Type B pancreatic cell (in vitro differentiated cells): ENCODE results near the gene PFN3. TPM values are rescaled to one million over a fixed set of nuclear protein-coding genes. Genes with fewer than 3 reads are reported as not detected.
A peak's percentile ranks its signal among the peaks of the same experiment; 100 is the strongest.

Experiments used
- DNase-seq: peaks from one replicate; pipeline ENCODE4 v3.0.0; 2021; ENCODE audit warnings: mixed read lengths; ENCODE audit not compliant: unreplicated experiment; ENCODE audit errors: extremely low spot score
- H3K27ac Mint-ChIP-seq: 2 replicates; pipeline ENCODE4 v1.8.0; 2021; ENCODE audit warnings: mild to moderate bottlenecking, mixed read lengths
- H3K27me3 Mint-ChIP-seq: 2 replicates; pipeline ENCODE4 v1.8.0; 2021; ENCODE audit warnings: mixed read lengths
- H3K36me3 Mint-ChIP-seq: 2 replicates; pipeline ENCODE4 v1.8.0; 2021; ENCODE audit warnings: mixed read lengths
- H3K4me1 Mint-ChIP-seq: one replicate; pipeline ENCODE4 v1.8.0; 2021; ENCODE audit warnings: mixed read lengths; ENCODE audit not compliant: unreplicated experiment
- H3K4me3 Mint-ChIP-seq: 2 replicates; pipeline ENCODE4 v1.8.0; 2021; ENCODE audit warnings: mild to moderate bottlenecking, mixed read lengths
- H3K9me3 Mint-ChIP-seq: 2 replicates; pipeline ENCODE4 v1.8.0; 2021; ENCODE audit warnings: mixed read lengths
- total RNA-seq: library from RNA; stranded (reverse); gene quantifications from 2 replicates; pipeline ENCODE4 v1.2.1, GENCODE V29; 2021; ENCODE audit warnings: low replicate concordance
- TF ChIP-seq, protein P1 (sequence below): fragments of 200-600 bp; sonication (generic); conservative IDR thresholded peaks from 2 replicates; pipeline ENCODE4 v1.5.0; 2021; ENCODE audit warnings: antibody characterized with exemption, mild to moderate bottlenecking

PFN3 gene
- total RNA-seq, 1 donor from 2014 or later: not detected

DNA sequence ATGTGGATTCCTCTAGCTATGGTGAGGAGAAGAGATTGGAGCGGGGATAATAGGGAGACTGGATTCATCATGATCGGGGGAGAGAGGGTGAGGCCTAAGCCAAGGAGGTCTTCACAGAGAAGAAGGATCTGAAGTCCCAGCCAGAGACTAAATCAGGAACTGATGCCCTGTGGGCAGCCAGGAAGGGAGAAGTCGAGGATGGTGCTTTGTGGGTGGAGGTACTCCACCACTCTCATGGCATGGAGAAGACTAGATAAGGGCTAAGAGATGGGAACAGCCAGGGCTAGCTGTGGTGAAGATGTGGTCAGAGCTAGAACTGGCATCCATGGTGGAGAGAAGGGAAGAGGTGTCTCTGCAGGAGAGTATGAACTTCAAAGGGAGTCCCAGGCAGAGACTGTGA is 45.8 kb downstream of the PFN3 start:
- no peaks in the 10 kb centered on the region for H3K36me3 Mint-ChIP-seq
- DNase-seq: no peak
- peaks cover 33% of the 10 kb centered on the region for H3K27me3 Mint-ChIP-seq
- TF ChIP-seq, protein P1, sequence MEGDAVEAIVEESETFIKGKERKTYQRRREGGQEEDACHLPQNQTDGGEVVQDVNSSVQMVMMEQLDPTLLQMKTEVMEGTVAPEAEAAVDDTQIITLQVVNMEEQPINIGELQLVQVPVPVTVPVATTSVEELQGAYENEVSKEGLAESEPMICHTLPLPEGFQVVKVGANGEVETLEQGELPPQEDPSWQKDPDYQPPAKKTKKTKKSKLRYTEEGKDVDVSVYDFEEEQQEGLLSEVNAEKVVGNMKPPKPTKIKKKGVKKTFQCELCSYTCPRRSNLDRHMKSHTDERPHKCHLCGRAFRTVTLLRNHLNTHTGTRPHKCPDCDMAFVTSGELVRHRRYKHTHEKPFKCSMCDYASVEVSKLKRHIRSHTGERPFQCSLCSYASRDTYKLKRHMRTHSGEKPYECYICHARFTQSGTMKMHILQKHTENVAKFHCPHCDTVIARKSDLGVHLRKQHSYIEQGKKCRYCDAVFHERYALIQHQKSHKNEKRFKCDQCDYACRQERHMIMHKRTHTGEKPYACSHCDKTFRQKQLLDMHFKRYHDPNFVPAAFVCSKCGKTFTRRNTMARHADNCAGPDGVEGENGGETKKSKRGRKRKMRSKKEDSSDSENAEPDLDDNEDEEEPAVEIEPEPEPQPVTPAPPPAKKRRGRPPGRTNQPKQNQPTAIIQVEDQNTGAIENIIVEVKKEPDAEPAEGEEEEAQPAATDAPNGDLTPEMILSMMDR: no peak
- no peak overlapping the region for H3K4me3 Mint-ChIP-seq
- H3K9me3 Mint-ChIP-seq: no peaks in the 10 kb centered on the region
- peaks cover 25% of the 10 kb centered on the region for H3K4me1 Mint-ChIP-seq
- H3K27ac Mint-ChIP-seq: no peak overlapping the region

DNA sequence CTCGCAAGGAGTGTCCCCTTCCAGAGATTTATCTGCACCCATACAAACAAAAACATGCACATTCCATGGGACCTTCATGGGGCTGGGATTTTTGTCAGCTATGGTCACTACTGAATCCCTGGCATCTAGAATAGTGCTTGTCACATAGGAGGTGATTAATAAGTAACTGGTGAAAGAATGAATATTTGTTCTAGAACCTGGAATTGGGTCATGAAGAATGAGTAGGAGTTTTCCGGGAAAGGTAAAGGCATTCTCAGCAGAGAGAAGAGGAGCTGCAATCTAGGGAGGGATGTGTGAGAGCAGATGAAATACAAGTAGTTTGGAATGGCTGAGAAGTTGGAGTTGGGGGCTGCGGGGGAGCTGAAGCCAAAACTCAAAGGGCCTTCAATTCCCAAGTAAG is 46.2 kb downstream of the PFN3 start:
- no peak for DNase-seq

DNA sequence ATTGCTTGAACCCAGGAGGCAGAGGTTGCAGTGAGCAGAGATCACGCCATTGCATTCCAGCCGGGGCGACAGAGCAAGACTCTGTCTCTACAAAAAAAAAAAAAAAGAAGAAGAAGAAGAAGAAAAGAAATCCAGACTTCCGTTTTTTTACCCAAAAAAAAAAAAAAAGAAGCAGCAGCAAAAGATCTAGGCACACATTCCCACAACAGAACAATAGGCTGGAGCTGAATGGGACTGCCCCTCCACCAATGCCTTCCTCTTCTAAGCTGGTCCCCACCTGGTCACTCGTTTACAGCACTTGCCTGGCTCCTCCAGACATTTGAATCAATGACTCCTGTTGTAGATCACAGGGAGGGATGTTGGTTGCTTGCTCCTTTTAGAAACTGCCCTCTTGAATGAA is 47.4 kb downstream of the PFN3 start:
- TF ChIP-seq, protein P1: no peak
- Mint-ChIP-seq H3K27ac (peak overlapping the region; percentile 32), H3K4me3 (peak overlapping the region; percentile 61), H3K27me3 (peaks cover 25% of the 10 kb centered on the region), H3K36me3 (no peaks in the 10 kb centered on the region), H3K4me1 (peaks cover 33% of the 10 kb centered on the region), H3K9me3 (no peaks in the 10 kb centered on the region)
- DNase-seq: no peak

More for the DNA sequence above, 46.2 kb downstream of the PFN3 start:
- Mint-ChIP-seq H3K27me3 (peaks cover 32% of the 10 kb centered on the region), H3K27ac (no peak overlapping the region), H3K4me3 (no peak overlapping the region), H3K9me3 (no peaks in the 10 kb centered on the region), H3K4me1 (peaks cover 30% of the 10 kb centered on the region), H3K36me3 (no peaks in the 10 kb centered on the region)
- TF ChIP-seq, protein P1: no peak

DNA sequence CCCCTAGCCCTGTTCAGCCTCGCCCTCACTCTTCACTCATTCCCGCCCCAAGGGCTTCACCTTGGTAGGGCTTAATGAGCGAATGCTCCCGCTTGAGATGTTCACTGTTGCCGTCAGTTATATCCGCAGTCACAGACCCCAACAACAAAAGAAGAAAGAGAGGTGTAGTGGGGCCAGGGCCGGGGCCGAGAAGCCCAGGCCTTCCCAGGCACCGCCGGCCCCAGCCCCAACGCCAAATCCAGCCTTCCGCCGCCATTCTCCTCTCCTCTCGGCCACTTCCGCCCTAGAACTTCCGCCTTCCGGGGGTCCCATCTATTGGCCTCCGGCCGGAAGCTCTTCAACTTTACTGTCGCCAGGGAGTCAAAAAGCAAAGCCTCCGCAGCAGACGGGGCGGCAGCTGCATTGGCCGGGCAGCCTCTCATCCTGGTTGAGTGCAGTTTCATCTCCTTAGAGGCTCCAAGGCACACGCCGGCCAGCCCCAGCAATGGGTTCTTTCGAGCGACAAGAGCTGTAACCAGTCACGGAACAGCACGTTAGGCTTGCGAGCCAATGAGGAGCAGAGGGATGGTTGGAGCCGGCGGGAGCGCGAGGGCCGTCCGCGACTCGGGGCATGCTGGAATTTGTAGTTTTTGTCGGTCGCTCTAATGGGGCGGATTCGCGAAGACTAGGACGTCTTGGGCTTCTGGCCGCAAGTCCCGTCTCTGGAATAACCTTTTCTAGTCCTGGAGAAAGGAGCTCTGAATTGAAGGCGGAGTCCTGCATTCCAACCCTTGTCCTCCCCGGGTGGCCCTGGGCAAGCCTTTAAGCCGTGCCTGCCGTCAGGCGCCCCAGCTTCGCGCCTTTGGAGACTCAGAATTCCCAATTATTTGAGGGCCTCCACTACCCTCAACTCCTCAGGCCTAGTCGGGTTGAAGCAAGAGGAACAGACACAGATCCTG is 48.8 kb downstream of the PFN3 start, which contains the start of gene LMAN2:
LMAN2 (minus strand) TSS at position 277 of the 938 bp plus-strand sequence; CDS start at position 256, 21 bp downstream.
- no peaks in the 10 kb centered on the region for H3K9me3 Mint-ChIP-seq
- H3K36me3 Mint-ChIP-seq: no peaks in the 10 kb centered on the region
- peaks cover 27% of the 10 kb centered on the region for H3K4me1 Mint-ChIP-seq
- TF ChIP-seq, protein P1: no peak
- peaks cover 15% of the 10 kb centered on the region for H3K27me3 Mint-ChIP-seq
- peak within 1 kb of the TSS; percentile 100 for H3K4me3 Mint-ChIP-seq
- peak; percentile 90 for DNase-seq
- peak within 1 kb of the TSS; percentile 99 for H3K27ac Mint-ChIP-seq

DNA sequence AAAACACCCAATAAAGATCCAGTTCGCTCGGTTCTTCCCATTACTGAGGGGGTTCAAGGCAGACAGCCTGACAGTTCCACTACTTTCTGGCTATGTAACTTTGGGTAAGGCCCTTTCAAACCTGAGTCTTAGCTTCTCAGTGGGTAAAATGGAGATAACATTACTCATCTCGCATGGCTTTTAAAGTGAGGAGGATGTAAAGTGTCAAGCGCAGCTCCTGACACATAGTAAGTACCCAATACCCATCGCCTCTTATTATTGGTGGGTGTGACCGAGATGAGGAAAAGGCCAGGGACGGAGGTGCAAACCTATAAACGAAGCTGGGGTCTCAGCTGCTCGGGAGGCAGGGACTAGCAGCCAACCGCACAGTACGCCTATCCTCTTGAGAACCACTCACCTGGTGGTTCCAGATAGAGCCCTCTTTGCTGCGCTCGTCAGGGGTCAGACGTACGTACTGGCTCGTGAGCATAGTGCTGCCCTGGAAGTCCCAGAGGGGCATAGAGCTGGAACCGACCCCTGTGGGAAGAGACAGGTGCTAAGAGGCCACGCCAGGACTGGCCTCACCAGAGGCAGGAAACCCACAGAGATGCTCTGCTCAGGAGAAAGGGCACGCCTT is 49.6 kb downstream of the PFN3 start:
- DNase-seq: no peak
- peaks cover 27% of the 10 kb centered on the region for H3K4me1 Mint-ChIP-seq
- H3K4me3 Mint-ChIP-seq: peak overlapping the region; percentile 100
- peak overlapping the region; percentile 99 for H3K27ac Mint-ChIP-seq
- H3K36me3 Mint-ChIP-seq: no peaks in the 10 kb centered on the region
- no peaks in the 10 kb centered on the region for H3K9me3 Mint-ChIP-seq
- TF ChIP-seq, protein P1: no peak
- H3K27me3 Mint-ChIP-seq: peaks cover 11% of the 10 kb centered on the region

Other genes starting within 250 kb of the PFN3 start
- 42.6 and 46.2 TPM in 2 replicates for gene RAB24, start 96.9 kb downstream of the PFN3 start, total RNA-seq
- gene PRELID1, start 96.9 kb downstream of the PFN3 start, total RNA-seq: 126 and 163 TPM in 2 replicates
- 10.2 and 29.5 TPM in 2 replicates for gene MXD3, start 88.8 kb downstream of the PFN3 start, total RNA-seq
- gene LMAN2, start 49.0 kb downstream of the PFN3 start, total RNA-seq: 102 and 129 TPM in 2 replicates
- 8.9 and 16.6 TPM in 2 replicates for gene RGS14, start 42.7 kb downstream of the PFN3 start, total RNA-seq
- gene SLC34A1, start 16.2 kb downstream of the PFN3 start, total RNA-seq: 0.12 and 0.22 TPM in 2 replicates
- gene F12, start 8.9 kb upstream of the PFN3 start, total RNA-seq: 3.2 and 5.7 TPM in 2 replicates
- gene GRK6, start 26.0 kb upstream of the PFN3 start, total RNA-seq: 46.1 and 47.3 TPM in 2 replicates
- 5.9 and 8.8 TPM in 2 replicates for gene PRR7, start 46.2 kb upstream of the PFN3 start, total RNA-seq
- gene DBN1, start 73.0 kb upstream of the PFN3 start, total RNA-seq: 200 and 269 TPM in 2 replicates
- gene PDLIM7, start 96.9 kb upstream of the PFN3 start, total RNA-seq: 66.5 and 187 TPM in 2 replicates
- 6.2 and 6.9 TPM in 2 replicates for gene DOK3, start 109.2 kb upstream of the PFN3 start, total RNA-seq
- 99.7 and 104 TPM in 2 replicates for gene DDX41, start 116.3 kb upstream of the PFN3 start, total RNA-seq
- 83.1 and 103 TPM in 2 replicates for gene FAM193B, start 153.9 kb upstream of the PFN3 start, total RNA-seq
- 161 and 225 TPM in 2 replicates for gene TMED9, start 191.5 kb upstream of the PFN3 start, total RNA-seq
- 30.9 and 31.0 TPM in 2 replicates for gene B4GALT7, start 199.5 kb upstream of the PFN3 start, total RNA-seq